Esophagus (tissue), 2 donors: ENCODE measurements around the gene RBM12. TPM values are rescaled to one million over a fixed set of nuclear protein-coding genes. Genes with fewer than 3 reads are reported as not detected.

ENCODE experiments used
- H3K27ac ChIP-seq, 2 donors: one replicate each; pipeline ENCODE4 v1.5.1; 2013; ENCODE audit warnings: low read depth in 2 of 2, mild to moderate bottlenecking in 2 of 2, inconsistent platforms in 1 of 2, low read length in 1 of 2, moderate library complexity in 1 of 2
- H3K27me3 ChIP-seq, 2 donors: one replicate each; pipeline ENCODE4 v1.6.1; 2013; ENCODE audit warnings: low read length in 2 of 2, control low read depth in 1 of 2, mild to moderate bottlenecking in 1 of 2; ENCODE audit not compliant: insufficient read depth in 2 of 2, control insufficient read depth in 1 of 2
- H3K36me3 ChIP-seq, 2 donors: one replicate each; pipeline ENCODE4 v1.6.1; 2013; ENCODE audit warnings: low read length in 1 of 2; ENCODE audit not compliant: control insufficient read depth in 2 of 2, insufficient read depth in 2 of 2
- H3K4me1 ChIP-seq, 2 donors: one replicate each; pipeline ENCODE4 v1.6.1; 2013; ENCODE audit warnings: low read length in 1 of 2; ENCODE audit not compliant: control insufficient read depth in 2 of 2, insufficient read depth in 2 of 2
- H3K4me3 ChIP-seq, 2 donors: one replicate each; pipeline ENCODE4 v1.5.1; 2013; ENCODE audit warnings: low read length in 2 of 2, mild to moderate bottlenecking in 2 of 2, low read depth in 1 of 2, moderate library complexity in 1 of 2
- H3K9me3 ChIP-seq, 2 donors: one replicate each; pipeline ENCODE4 v1.6.1; 2013; ENCODE audit warnings: mild to moderate bottlenecking in 2 of 2, low read depth in 1 of 2, low read length in 1 of 2, moderate library complexity in 1 of 2; ENCODE audit not compliant: control insufficient read depth in 2 of 2, insufficient read depth in 1 of 2
- WGBS, 2 donors: extraction: QIAGEN DNeasy Blood & Tissue Kit; methylation state at CpG; one replicate each; pipeline ENCODE4 v1.1.7; 2013; 5-methylcytosine and 5-hydroxymethylcytosine counted together
- polyA plus RNA-seq, 2 donors: library from polyadenylated mRNA; stranded (reverse); fragments of 200-250 nt; gene quantifications; one replicate each; pipeline ENCODE4 v1.2.3, GENCODE V29; 2013
- donor health status: healthy with polysubstance abuse.
- donor health status: Bipolar disorder and iron deficiency.

Gene RBM12
- polyA plus RNA-seq, 2 donors, result 9.4 to 15.3 TPM

DNA sequence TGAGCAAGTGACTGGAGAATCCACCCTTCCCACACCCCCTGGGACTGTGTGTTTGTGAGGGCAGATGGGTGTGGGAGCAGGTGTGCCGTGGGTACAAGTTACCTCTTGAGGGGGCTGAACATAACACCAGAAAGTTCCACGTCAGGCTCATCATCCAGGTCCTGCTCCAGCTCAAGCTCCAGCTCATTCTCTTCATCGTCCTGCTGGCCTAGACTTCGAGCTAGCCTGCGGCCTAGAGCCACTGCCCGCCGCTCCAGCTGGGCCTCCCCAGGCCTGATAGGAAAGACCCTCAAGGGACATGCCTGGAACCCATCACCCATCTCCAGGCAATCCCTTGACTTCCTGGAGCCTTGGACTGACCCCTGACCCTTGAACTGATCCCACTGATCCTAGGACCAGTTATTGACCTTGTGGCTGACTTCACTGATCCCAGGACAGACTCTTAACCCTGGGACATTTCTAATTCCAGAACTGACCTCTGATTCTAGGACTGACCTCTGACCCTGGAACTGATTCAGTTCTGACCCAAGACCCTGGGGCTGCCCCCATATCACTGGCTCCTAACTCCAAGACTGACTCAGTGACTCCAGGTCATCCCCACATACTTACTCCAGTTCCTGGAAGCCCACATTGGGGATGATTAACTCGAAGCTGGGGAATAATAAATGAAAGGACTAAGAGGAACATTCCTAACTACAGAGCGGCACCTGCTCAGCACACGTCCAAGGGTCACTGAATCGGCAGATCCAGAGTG, 60.8 kb downstream of the RBM12 start:
- Histone ChIP-seq H3K4me1 (peaks cover 1 to 18% of the 10 kb centered on the region in 2 donors), H3K27ac (no peak overlapping the region), H3K27me3 (peaks cover 0 to 6% of the 10 kb centered on the region in 2 donors), H3K9me3 (no peaks in the 10 kb centered on the region), H3K4me3 (no peak overlapping the region), H3K36me3 (no peaks in the 10 kb centered on the region)
- 87 to 90% methylated on average over 11 of the region's 11 CpGs for WGBS, 2 donors

- WGBS, 2 donors, result 93% methylated on average over 15 of the region's 15 CpGs
- H3K27me3 ChIP-seq, result peaks cover 0 to 6% of the 10 kb centered on the region in 2 donors
Observed at GRCh38 chr20:35602851-35603495, 61.7 kb downstream of the RBM12 start.

GRCh38 chr20:35601990-35602389, 62.7 kb downstream of the RBM12 start:
- Histone ChIP-seq H3K36me3 (no peaks in the 10 kb centered on the region), H3K4me1 (peaks cover 3 to 12% of the 10 kb centered on the region in 2 donors), H3K4me3 (peak overlapping the region; percentile 32 to 47), H3K27ac (no peak overlapping the region), H3K27me3 (peaks cover 0 to 6% of the 10 kb centered on the region in 2 donors), H3K9me3 (no peaks in the 10 kb centered on the region)
- WGBS, 2 donors, result 31 to 32% methylated on average over 28 to 30 of the region's 30 CpGs

More at GRCh38 chr20:35602851-35603495, 61.7 kb downstream of the RBM12 start:
- no peaks in the 10 kb centered on the region for H3K36me3 ChIP-seq
- no peak overlapping the region for H3K27ac ChIP-seq
- peaks cover 3 to 18% of the 10 kb centered on the region in 2 donors for H3K4me1 ChIP-seq
- no peak overlapping the region for H3K4me3 ChIP-seq
- H3K9me3 ChIP-seq, result no peaks in the 10 kb centered on the region

DNA sequence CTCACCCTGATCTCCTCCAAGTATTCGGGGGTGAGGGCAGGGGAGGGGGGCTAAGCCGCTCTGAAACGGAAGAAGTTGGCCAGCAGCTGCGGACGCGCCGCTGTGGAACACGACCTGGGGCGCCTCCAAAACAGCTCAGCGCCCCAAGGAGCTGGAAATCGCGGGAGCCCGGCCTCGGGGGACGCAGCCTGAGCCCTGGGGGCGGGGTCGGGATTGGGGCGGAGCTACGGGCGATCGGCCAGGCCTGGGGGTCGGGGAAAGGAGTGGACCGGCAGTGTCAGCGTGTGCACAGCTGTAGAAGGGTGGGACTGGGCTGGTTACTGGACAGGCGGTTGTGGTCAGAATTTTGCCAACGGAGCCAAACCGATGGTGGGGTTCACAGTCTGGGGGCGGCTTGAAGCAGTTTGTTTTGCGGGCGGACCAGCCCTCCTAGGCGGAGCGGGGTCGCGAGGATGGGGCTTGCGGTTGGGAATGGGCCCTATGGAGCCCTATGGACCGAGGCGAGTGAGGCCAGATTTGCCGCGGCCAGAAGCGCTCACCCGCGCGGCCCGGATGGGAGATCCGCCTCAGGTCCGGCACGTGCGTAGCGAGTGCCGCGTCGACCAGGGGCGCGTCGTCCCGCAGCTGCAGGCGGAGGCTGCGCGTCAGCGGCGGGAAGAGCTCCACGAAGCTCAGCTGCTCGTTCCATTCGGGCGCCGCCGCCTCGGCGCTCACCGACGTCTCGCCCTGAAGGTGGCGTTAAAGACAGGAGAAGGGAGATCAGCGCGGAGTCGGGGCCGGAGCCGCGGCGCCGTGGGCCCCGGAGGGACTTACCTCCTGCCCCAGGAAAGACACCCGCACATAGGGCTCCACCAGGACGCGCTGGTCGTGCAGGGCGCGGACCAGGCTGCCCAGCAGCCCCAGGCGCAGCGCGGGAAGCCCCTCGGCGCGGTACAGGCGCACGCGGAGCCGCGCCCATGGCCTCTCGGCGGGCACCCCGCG, 63.4 kb downstream of the RBM12 start:
- 1% methylated on average over 80 to 103 of the region's 103 CpGs for WGBS, 2 donors
- Histone ChIP-seq H3K9me3 (no peaks in the 10 kb centered on the region), H3K36me3 (no peaks in the 10 kb centered on the region), H3K4me1 (peaks cover 3 to 12% of the 10 kb centered on the region in 2 donors), H3K27me3 (peaks cover 0 to 6% of the 10 kb centered on the region in 2 donors), H3K4me3 (peak overlapping the region; percentile 32 to 47), H3K27ac (no peak overlapping the region)

GRCh38 chr20:35600176-35600992, 64.3 kb downstream of the RBM12 start:
- Histone ChIP-seq H3K9me3 (no peaks in the 10 kb centered on the region), H3K4me3 (peak overlapping the region; percentile 12 to 32), H3K27ac (no peak overlapping the region), H3K4me1 (peaks cover 4 to 15% of the 10 kb centered on the region in 2 donors), H3K27me3 (peaks cover 0 to 6% of the 10 kb centered on the region in 2 donors), H3K36me3 (no peaks in the 10 kb centered on the region)
- 32 to 33% methylated on average over 32 to 34 of the region's 34 CpGs for WGBS, 2 donors

- Histone ChIP-seq H3K9me3 (no peaks in the 10 kb centered on the region), H3K27me3 (peaks cover 0 to 6% of the 10 kb centered on the region in 2 donors), H3K4me3 (no peak overlapping the region), H3K27ac (no peak overlapping the region), H3K4me1 (peaks cover 6 to 16% of the 10 kb centered on the region in 2 donors), H3K36me3 (no peaks in the 10 kb centered on the region)
- WGBS, 2 donors, result 93 to 95% methylated on average over 9 of the region's 9 CpGs
Observed at GRCh38 chr20:35599776-35600120, 65.0 kb downstream of the RBM12 start.

Other genes with a start within 250 kb of the RBM12 start
- under 1 TPM in 1 of 2 donors, not detected in 1; 0.02 TPM for gene GDF5, start 226.7 kb downstream of the RBM12 start, polyA plus RNA-seq
- 10 to 100 TPM in 1 of 2 donors, 1 to 10 TPM in 1; 6.8 to 20.7 TPM for gene CEP250, start 209.3 kb downstream of the RBM12 start, polyA plus RNA-seq
- not detected for gene C20orf173, start 135.2 kb downstream of the RBM12 start, polyA plus RNA-seq
- 100 to 1,000 TPM; 104 to 148 TPM for gene ERGIC3, start 122.8 kb downstream of the RBM12 start, polyA plus RNA-seq
- gene SPAG4, start 49.1 kb downstream of the RBM12 start, polyA plus RNA-seq, result 1 to 10 TPM; 1.6 to 3.8 TPM
- 100 to 1,000 TPM in 1 of 2 donors, 10 to 100 TPM in 1; 88.9 to 119 TPM for gene CPNE1, start within 50 bp of the RBM12 start, polyA plus RNA-seq
- 10 to 100 TPM; 18.2 to 23.4 TPM for gene NFS1, start 34.5 kb upstream of the RBM12 start, polyA plus RNA-seq
- gene ROMO1, start 34.5 kb upstream of the RBM12 start, polyA plus RNA-seq, result 100 to 1,000 TPM; 335 to 517 TPM
- 100 to 1,000 TPM; 164 to 335 TPM for gene RBM39, start 77.4 kb upstream of the RBM12 start, polyA plus RNA-seq
- gene PHF20, start 107.1 kb upstream of the RBM12 start, polyA plus RNA-seq, result 10 to 100 TPM; 13.0 to 15.8 TPM